Fibroblast of the aortic adventitia (primary cell): ENCODE measurements around the gene DXO. TPM values are rescaled to one million over a fixed set of nuclear protein-coding genes. Genes with fewer than 3 reads are reported as not detected.
"Not testable (repeated sequence)": the region's sequence is repeated elsewhere in the genome, so short reads cannot be mapped to it uniquely, and the experiment has no call there.

Source experiments
- DNase-seq: peaks from one replicate; pipeline ENCODE4 v3.0.0-alpha.2; 2010; ENCODE audit warnings: low read depth
- H3K4me3 ChIP-seq: 2 replicates; pipeline ENCODE4 v1.5.1; 2011; ENCODE audit warnings: low read depth, mild to moderate bottlenecking, control low read depth, low read length, moderate library complexity
- total RNA-seq: library from RNA; depleted of rRNA; stranded (reverse); fragments of >200 nt; gene quantifications from 2 replicates; pipeline ENCODE4 v1.2.3, GENCODE V29; 2012; ENCODE audit warnings: low replicate concordance
- TF ChIP-seq, protein P1 (sequence below): IDR thresholded peaks from 2 replicates; pipeline ENCODE4 v1.5.1; 2011; ENCODE audit warnings: mild to moderate bottlenecking, low read length, control low read depth, inconsistent platforms; ENCODE audit not compliant: insufficient read depth

DXO gene
- 15.9 and 28.8 TPM in 2 replicates for total RNA-seq

DNA sequence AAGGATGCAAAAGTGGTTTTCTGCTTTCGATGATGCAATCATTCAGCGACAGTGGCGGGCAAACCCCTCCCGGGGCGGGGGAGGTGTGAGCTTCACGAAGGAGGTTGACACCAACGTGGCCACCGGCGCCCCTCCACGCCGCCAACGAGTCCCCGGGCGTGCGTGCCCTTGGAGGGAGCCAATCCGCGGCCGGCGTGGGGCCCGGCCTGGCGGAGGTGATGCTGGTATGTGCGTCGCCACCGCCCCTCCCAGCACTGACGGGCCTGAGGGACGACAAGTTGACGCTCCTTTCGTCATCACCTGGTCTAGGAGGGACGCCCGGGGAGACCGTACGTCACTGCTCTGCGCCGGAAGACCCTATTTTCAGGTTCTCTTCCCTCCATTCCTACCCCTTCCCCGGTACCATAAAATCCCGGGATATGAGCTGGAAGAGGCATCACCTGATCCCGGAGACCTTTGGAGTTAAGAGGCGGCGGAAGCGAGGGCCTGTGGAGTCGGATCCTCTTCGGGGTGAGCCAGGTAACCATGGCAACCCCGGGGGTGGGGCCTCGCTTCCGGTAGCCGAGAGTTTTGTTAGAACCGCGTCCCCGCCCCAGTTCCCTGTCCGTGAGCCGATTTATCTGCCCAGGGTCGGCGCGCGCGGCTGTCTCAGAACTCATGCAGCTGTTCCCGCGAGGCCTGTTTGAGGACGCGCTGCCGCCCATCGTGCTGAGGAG lies at the start of gene DXO:
TSS of gene DXO (minus strand) at position 146 of the 716 bp plus-strand sequence. CDS start 463 bp downstream, outside the sequence.
- TF ChIP-seq, protein P1, sequence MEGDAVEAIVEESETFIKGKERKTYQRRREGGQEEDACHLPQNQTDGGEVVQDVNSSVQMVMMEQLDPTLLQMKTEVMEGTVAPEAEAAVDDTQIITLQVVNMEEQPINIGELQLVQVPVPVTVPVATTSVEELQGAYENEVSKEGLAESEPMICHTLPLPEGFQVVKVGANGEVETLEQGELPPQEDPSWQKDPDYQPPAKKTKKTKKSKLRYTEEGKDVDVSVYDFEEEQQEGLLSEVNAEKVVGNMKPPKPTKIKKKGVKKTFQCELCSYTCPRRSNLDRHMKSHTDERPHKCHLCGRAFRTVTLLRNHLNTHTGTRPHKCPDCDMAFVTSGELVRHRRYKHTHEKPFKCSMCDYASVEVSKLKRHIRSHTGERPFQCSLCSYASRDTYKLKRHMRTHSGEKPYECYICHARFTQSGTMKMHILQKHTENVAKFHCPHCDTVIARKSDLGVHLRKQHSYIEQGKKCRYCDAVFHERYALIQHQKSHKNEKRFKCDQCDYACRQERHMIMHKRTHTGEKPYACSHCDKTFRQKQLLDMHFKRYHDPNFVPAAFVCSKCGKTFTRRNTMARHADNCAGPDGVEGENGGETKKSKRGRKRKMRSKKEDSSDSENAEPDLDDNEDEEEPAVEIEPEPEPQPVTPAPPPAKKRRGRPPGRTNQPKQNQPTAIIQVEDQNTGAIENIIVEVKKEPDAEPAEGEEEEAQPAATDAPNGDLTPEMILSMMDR: no peak
- H3K4me3 ChIP-seq: peak within 1 kb of the TSS; percentile 93
- peak; percentile 99 for DNase-seq

- not testable (repeated sequence) for DNase-seq, H3K4me3 ChIP-seq
These were observed 42.6 kb upstream of the DXO start, which contains the start of gene C4B for GRCh38 chr6:32014547-32014946. Gene C4B, plus strand, starts transcription at chr6:32014795. Its CDS starts 51 bp downstream, at chr6:32014846.

DNA sequence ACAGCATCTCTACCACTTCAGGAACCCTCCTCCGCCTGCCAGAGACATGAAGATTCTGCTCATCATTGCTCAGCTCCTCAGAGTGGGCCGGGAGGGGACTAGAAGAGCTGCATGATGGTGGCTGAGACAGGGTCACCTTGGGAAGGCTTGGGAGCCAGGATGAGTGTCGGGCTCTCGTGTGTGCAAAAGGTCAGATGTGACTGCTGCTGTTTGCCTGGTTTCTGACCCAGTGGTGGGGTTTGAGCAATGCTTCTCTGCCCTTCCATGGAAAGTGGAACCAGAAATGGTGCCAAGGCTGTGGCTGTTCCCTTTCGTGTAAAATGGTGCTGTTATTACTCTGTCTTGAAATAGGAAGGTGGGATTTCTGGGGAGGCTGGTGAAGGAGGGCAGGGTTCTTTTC lies 41.8 kb upstream of the DXO start:
- not testable (repeated sequence) for DNase-seq, H3K4me3 ChIP-seq

GRCh38 chr6:32012941-32013617 lies 41.1 kb upstream of the DXO start:
- DNase-seq: peak; percentile 2
- H3K4me3 ChIP-seq: not testable (repeated sequence)

DNA sequence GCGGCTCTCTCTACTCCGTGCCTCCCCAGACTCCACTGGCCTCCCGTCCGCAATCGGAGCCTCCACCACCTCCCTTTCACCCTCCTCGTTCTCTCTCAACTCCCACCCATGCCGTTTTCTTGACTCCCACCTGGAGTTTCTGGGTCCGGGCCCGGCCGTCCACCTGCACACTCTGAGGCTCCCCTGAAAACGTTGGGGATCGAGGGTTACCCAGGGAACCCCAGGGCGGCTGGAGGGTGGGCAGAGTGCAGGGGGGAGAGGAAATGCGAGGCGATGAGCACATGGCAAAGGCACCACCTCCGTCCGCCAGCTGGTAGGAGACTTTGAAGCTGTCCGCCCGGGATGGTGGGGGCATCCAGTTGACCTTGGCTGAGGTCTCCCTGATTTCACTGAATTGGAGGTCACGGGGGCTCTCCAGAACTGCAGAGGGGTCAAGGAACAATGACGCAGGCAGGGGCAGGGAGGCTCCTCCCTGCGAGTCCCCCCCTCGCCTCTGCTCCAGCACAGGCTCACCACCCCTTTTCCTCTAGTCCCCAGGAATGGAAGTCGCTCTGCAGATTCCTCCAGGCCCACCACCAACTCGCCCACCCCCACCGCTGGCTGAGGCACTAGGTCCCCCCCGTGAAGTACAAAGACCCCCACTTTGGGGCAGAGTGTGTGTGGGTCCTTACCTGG lies 39.1 kb upstream of the DXO start:
- not testable (repeated sequence) for H3K4me3 ChIP-seq, DNase-seq

DNA sequence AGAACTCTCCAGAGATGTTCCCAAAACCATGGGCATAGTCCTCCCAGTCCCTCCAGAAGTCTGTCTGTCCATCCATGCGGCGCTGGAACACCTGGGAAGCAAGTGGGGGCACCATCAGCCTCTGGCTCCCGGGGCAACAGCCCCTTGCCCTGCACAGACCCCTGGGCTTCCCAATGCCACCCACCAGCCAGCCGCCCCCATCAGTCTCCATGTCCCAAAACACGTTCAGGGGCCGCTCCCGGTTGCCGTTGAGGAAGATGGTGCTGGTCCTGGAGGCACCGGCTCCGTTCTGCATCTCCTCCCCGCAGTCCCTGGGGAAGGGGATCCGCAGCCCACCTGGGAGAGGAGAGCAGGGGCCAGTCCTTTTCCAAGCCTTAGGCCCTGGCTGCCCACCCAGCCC lies 37.6 kb upstream of the DXO start:
- not testable (repeated sequence) for H3K4me3 ChIP-seq, DNase-seq

DNA sequence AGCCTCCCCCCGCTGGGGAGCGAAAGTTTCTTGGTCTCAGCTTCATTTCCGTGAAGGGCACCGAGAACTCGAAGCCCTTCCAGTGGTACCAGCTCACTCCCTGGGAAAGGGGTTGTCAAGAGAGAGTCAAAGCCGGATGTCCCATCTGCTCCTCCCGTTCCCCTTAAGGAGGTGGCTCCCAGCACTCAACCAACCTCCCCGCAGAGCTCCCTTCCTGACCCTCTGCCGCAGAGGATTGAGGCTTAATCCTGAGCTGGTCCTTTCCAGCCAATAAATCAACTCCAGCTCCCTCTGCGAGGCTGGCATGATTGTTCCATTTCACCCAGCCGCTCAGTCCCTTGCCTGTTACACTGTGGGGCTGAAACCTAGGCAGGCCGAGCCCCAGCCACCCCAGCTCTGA lies 36.7 kb upstream of the DXO start:
- H3K4me3 ChIP-seq, DNase-seq: not testable (repeated sequence)

- H3K4me3 ChIP-seq, DNase-seq: not testable (repeated sequence)
These were observed 36.1 kb upstream of the DXO start for GRCh38 chr6:32008037-32008436.

- not testable (repeated sequence) for DNase-seq
These were observed 35.1 kb upstream of the DXO start for GRCh38 chr6:32007086-32007485.

GRCh38 chr6:32005991-32006529 lies 34.1 kb upstream of the DXO start:
- not testable (repeated sequence) for DNase-seq, H3K4me3 ChIP-seq

More at GRCh38 chr6:32007086-32007485, 35.1 kb upstream of the DXO start:
- not testable (repeated sequence) for H3K4me3 ChIP-seq

DNA sequence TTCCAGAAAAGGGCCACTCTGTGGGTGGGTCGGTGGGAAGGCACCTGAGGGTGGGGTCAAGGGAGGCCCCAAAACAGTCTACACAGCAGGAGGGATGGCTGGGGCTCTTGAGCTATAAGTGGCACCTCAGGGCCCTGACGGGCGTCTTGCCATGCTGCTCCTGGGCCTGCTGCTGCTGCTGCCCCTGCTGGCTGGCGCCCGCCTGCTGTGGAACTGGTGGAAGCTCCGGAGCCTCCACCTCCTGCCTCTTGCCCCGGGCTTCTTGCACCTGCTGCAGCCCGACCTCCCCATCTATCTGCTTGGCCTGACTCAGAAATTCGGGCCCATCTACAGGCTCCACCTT lies 33.6 kb upstream of the DXO start:
- not testable (repeated sequence) for H3K4me3 ChIP-seq, DNase-seq

DNA sequence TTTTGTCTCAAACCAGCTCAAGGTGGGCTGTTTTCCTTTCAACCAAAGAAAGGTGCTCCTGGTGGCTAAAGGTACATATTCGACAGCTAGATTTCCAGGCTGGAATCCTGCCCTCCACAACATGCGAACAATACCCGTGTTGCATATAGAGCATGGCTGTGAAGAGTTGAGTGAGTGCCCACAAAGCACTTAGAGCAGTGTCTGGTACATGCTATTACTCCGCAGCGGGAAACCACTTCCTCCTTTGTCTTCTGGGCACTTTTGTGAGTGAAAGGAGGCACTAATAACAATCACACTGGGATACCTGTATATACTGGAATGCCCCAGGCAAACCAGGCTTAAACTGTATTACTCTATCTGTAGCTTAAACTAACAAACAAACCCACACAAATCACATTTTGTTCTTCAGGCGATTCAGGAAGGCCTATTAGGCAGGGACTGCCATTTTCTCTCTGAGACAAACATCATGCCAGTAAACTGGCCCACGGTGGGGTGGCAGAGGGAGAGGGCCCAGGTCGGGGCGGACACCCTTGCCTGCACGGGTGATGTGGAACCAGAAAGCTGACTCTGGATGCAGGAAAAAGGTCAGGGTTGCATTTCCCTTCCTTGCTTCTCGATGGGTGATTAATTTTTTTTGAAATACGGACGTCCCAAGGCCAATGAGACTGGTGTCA lies 33.1 kb upstream of the DXO start:
- H3K4me3 ChIP-seq, DNase-seq: not testable (repeated sequence)

GRCh38 chr6:32004393-32004792 lies 32.5 kb upstream of the DXO start:
- not testable (repeated sequence) for H3K4me3 ChIP-seq, DNase-seq

DNA sequence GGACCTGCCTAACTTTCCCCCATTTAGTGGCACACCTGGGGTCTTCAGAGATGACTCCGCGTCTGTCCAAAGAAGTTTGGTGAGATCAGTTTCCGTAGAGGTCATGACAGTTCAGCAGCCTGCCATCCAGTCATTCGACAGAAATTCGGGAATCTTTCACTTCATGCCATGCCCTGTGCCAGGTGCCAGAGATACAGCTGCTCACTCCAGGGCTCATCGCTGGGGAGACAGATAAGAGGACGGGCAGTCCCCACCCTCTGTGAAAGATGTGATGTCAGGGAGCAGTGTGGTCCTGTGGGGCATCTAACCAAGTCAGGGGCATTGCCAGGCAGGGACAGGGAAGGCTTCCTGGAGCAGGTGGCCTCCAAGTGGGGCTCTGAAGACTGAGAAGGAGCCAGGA lies 31.4 kb upstream of the DXO start:
- DNase-seq, H3K4me3 ChIP-seq: not testable (repeated sequence)

DNA sequence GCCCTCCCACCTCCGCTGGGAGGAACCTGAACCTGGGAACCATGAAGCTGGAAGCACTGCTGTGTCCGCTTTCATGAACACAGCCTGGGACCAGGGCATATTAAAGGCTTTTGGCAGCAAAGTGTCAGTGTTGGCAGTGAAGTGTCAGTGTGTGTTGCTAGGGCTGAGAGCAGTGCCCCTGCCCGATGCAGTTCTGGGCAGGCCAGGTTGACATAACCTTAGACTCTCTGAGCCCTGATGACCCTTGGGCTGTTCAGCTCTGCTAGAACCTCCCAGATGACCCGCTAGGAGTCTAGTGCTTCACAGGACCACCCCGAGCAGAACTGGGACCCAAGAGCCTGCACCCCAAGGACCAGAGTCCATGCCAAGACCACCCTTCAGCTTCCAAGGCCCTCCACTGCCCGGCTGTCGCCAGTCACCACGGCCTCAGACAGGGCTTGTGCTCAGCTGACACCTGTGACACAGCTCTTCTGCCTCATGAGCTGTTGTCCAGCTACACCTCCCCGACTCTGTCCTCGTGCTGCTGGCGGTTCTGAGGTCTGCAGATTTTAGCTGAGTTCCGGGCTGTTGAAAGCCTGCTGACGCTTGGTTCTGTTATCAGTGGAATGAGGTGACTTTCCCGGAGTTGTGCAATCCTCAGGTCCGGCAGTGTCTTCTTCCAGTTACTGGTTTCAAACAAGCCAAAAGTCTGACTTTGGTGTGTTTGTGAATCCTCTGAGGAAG lies 30.8 kb upstream of the DXO start:
- not testable (repeated sequence) for DNase-seq, H3K4me3 ChIP-seq

DNA sequence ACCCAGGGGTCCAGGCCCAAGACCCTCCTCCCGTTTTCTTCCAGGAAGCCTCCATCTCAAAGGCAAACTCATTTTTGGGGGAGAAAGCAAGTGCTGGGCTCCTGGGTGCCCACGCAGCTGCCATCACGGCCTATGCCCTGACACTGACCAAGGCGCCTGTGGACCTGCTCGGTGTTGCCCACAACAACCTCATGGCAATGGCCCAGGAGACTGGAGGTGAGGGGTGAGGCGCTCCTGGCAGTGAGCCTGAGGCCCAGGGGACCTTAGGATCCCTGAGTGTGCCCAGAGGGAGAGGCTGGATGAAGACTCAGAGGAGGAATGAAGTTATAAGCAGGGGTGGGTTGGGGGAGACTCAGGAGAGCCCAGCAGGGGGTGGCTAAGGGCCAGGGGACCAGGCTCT lies 24.4 kb upstream of the DXO start:
- H3K4me3 ChIP-seq: not testable (repeated sequence)

GRCh38 chr6:31994421-31994820 lies 22.5 kb upstream of the DXO start:
- not testable (repeated sequence) for DNase-seq, H3K4me3 ChIP-seq

More for the DNA sequence above, 24.4 kb upstream of the DXO start:
- DNase-seq: not testable (repeated sequence)
